SJSA1 (cell line): ENCODE data around the gene ZNF492. TPM values are rescaled to one million over a fixed set of nuclear protein-coding genes. Genes with fewer than 3 reads are reported as not detected.
"Not testable (repeated sequence)": the region's sequence is repeated elsewhere in the genome, so short reads cannot be mapped to it uniquely, and the experiment has no call there.

ENCODE experiments used
- DNase-seq, 2 experiments: peaks; one replicate each; pipeline ENCODE4 v3.0.0-alpha.2; 2015 to 2020; ENCODE audit warnings: low spot score in 2 of 2, low read depth in 1 of 2
- H3K27ac ChIP-seq: fragments of 250-450 bp; sonication (Bioruptor Pico); 2 replicates; pipeline ENCODE4 v1.5.1; 2020; ENCODE audit warnings: mild to moderate bottlenecking, moderate library complexity
- H3K27me3 ChIP-seq: fragments of 250-450 bp; sonication (Bioruptor Pico); replicated peaks from 2 replicates; pipeline ENCODE4 v1.5.1; 2020; ENCODE audit warnings: mild to moderate bottlenecking, moderate library complexity
- H3K36me3 ChIP-seq: fragments of 250-450 bp; sonication (Bioruptor Pico); 2 replicates; pipeline ENCODE4 v1.5.1; 2020; ENCODE audit warnings: mild to moderate bottlenecking
- H3K4me1 ChIP-seq: fragments of 250-450 bp; sonication (Bioruptor Pico); replicated peaks from 2 replicates; pipeline ENCODE4 v1.6.1; 2021; ENCODE audit warnings: mild to moderate bottlenecking
- H3K4me3 ChIP-seq: fragments of 250-450 bp; sonication (Bioruptor Pico); 2 replicates; pipeline ENCODE4 v1.5.1; 2020; ENCODE audit warnings: mild to moderate bottlenecking
- H3K9me3 ChIP-seq: fragments of 250-450 bp; sonication (Bioruptor Pico); replicated peaks from 2 replicates; pipeline ENCODE4 v1.5.1; 2020; ENCODE audit warnings: mild to moderate bottlenecking
- total RNA-seq: library from RNA; depleted of rRNA; stranded (reverse); fragments of >200 nt; shearing (Covaris generic); gene quantifications from 2 replicates; pipeline ENCODE4 v1.2.3, GENCODE V29; 2014; rRNA removed

ZNF492 gene
- not detected in 2 replicates for total RNA-seq

GRCh38 chr19:22633706-22634449 is at the start of gene ZNF492:
Gene ZNF492 (plus strand): TSS chr19:22634324. CDS start chr19:22653400, 19,076 bp downstream.
- not testable (repeated sequence) for H3K27me3 ChIP-seq, H3K27ac ChIP-seq, DNase-seq, H3K4me1 ChIP-seq, H3K9me3 ChIP-seq, H3K36me3 ChIP-seq, H3K4me3 ChIP-seq

- Histone ChIP-seq H3K4me3 (no peak overlapping the region), H3K27ac (no peak overlapping the region)
Measured at GRCh38 chr19:22595422-22595821, 38.7 kb upstream of the ZNF492 start.

DNA sequence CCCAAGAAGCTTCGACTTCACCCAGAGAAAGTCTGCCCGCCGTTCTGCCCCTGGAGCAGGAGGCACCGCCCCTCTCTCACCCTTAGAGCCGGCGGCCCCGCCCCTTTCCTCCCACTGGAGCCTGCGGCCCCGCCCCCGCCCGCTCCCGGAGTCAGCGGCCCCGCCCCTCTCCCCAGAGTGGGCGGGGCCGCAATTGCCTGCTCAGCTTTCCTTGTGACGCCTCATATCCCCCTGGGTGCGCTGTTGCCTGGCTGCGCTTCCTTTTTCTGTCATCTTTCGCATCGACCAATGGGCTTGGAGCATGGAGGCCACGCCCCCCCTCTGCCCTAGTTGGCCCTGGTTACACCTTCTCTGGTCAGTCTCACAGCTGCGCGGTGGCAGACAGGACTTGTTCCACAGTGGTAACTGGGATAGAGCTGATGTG is 38.2 kb upstream of the ZNF492 start:
- Histone ChIP-seq H3K27ac (no peak overlapping the region), H3K4me1 (no peaks in the 10 kb centered on the region), H3K27me3 (no peaks in the 10 kb centered on the region), H3K9me3 (peaks cover 14% of the 10 kb centered on the region; the same call in 1 of the 2 replicates), H3K4me3 (no peak overlapping the region), H3K36me3 (no peaks in the 10 kb centered on the region)
- DNase-seq, result no peak

More at GRCh38 chr19:22595422-22595821, 38.7 kb upstream of the ZNF492 start:
- Histone ChIP-seq H3K9me3 (peaks cover 12% of the 10 kb centered on the region; the same call in 1 of the 2 replicates), H3K4me1 (no peaks in the 10 kb centered on the region), H3K27me3 (no peaks in the 10 kb centered on the region), H3K36me3 (no peaks in the 10 kb centered on the region)
- no peak for DNase-seq

DNA sequence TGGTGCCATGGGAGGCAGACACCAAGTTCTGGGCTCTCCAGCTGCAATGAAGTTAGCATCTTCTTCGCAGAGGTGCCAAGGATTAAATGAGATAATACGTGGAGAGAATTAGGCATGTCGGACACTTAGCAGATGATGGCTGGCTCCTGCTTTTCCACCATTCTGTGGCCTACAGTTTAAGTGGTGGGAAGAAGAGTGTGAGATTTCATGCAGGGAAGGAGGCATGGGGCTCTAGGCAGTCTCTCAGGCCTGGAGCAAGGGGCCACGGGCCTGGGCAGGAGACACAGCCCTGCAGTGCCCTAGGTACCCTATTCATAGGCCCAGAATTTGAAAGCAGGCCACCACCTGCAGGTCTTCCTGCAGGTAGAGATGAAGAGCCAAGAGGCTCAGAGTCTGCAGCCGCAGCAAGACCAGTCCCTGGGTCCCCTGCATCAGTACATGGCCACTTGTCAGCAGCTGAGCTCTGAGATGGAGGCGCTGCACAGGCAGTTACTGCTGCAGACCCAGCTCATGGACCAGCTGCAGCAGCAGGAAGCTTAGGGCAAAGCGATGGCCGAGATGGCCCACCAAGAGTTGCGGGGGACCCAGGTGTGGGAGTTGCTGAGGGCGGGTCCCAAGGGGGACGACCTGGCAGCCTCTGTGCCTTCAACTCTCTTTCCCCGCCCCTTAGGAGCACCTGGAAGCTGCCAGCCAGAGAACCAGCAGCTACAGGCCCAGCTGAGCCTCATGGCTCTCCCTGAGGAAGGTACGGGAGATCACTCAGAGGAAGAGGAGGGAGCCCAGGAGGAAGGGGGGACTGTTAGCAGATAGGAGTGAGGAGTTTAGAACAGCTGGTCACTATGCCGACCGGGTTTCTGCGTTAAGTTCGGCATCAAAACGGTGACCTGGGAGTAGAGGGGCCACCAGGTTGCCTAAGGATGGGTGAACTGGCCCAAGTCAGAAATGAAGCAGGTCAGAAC is 33.2 kb upstream of the ZNF492 start:
- no peaks in the 10 kb centered on the region for H3K27me3 ChIP-seq
- H3K9me3 ChIP-seq, result peaks cover 20% of the 10 kb centered on the region; the same call in 1 of the 2 replicates
- H3K27ac ChIP-seq, result no peak overlapping the region
- no peak for DNase-seq
- no peak overlapping the region for H3K4me3 ChIP-seq
- no peaks in the 10 kb centered on the region for H3K4me1 ChIP-seq
- no peaks in the 10 kb centered on the region for H3K36me3 ChIP-seq

- H3K4me3 ChIP-seq, result no peak overlapping the region
- no peaks in the 10 kb centered on the region for H3K27me3 ChIP-seq
- H3K27ac ChIP-seq, result no peak overlapping the region
- H3K36me3 ChIP-seq, result no peaks in the 10 kb centered on the region
- peaks cover 20% of the 10 kb centered on the region; the same call in 1 of the 2 replicates for H3K9me3 ChIP-seq
- H3K4me1 ChIP-seq, result no peaks in the 10 kb centered on the region
- no peak for DNase-seq
Measured at GRCh38 chr19:22601906-22602630, 32.1 kb upstream of the ZNF492 start.

GRCh38 chr19:22602631-22603272 is 31.4 kb upstream of the ZNF492 start:
- Histone ChIP-seq H3K9me3 (peaks cover 20% of the 10 kb centered on the region; the same call in 1 of the 2 replicates), H3K27ac (no peak overlapping the region), H3K36me3 (no peaks in the 10 kb centered on the region), H3K27me3 (no peaks in the 10 kb centered on the region), H3K4me3 (no peak overlapping the region), H3K4me1 (no peaks in the 10 kb centered on the region)
- DNase-seq, result no peak

- Histone ChIP-seq H3K27me3 (no peaks in the 10 kb centered on the region), H3K27ac (no peak overlapping the region), H3K4me3 (no peak overlapping the region), H3K4me1 (no peaks in the 10 kb centered on the region), H3K36me3 (no peaks in the 10 kb centered on the region), H3K9me3 (peaks cover 20% of the 10 kb centered on the region; the same call in 1 of the 2 replicates)
- no peak for DNase-seq
Measured at GRCh38 chr19:22603518-22604440, 30.3 kb upstream of the ZNF492 start.

- Histone ChIP-seq H3K36me3 (no peaks in the 10 kb centered on the region), H3K27me3 (no peaks in the 10 kb centered on the region), H3K9me3 (peaks cover 16% of the 10 kb centered on the region; the same call in 1 of the 2 replicates), H3K4me1 (no peaks in the 10 kb centered on the region), H3K4me3 (no peak overlapping the region), H3K27ac (no peak overlapping the region)
- no peak for DNase-seq
Measured at GRCh38 chr19:22604571-22605274, 29.4 kb upstream of the ZNF492 start.

- no peaks in the 10 kb centered on the region for H3K27me3 ChIP-seq
- H3K9me3 ChIP-seq, result 0 out of 2 replicates have a peak, but pooled peaks cover 9% of the 10 kb centered on the region
- H3K27ac ChIP-seq, result no peak overlapping the region
- H3K4me1 ChIP-seq, result no peaks in the 10 kb centered on the region
- no peak overlapping the region for H3K4me3 ChIP-seq
- H3K36me3 ChIP-seq, result no peaks in the 10 kb centered on the region
- DNase-seq, result no peak
Measured at GRCh38 chr19:22605275-22606211, 28.6 kb upstream of the ZNF492 start.

DNA sequence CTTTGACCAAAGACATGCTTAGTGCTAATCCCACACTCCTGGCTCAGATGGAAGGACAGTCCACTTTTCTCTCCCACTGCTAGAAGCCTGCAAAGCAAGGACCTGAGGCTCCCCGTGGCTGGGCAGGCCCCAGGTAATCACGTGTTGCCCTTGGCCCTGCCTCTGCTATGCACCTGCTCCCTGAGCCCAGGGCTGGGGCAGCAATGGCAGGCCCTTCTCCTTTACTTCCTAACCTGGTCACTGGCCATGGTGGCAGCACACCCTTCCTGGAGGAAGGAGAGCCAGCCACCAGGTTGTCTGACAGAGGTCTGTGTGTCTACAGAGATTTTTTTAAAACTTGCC is 27.9 kb upstream of the ZNF492 start:
- Histone ChIP-seq H3K4me1 (no peaks in the 10 kb centered on the region), H3K9me3 (0 out of 2 replicates have a peak, but pooled peaks cover 4% of the 10 kb centered on the region), H3K4me3 (no peak overlapping the region), H3K27ac (no peak overlapping the region), H3K27me3 (no peaks in the 10 kb centered on the region), H3K36me3 (no peaks in the 10 kb centered on the region)
- no peak for DNase-seq
